NCI-H1694 treated with DMSO at 0.1 percent for 48 hours (cell line): Measurements from ENCODE around the gene GRAPL.
"Not testable (repeated sequence)": the region's sequence is repeated elsewhere in the genome, so short reads cannot be mapped to it uniquely, and the experiment has no call there.

Experiments used
- DNase-seq: peaks from one replicate; lab custom pipeline; 2025; lab: John Stamatoyannopoulos, UW

Gene GRAPL

DNA sequence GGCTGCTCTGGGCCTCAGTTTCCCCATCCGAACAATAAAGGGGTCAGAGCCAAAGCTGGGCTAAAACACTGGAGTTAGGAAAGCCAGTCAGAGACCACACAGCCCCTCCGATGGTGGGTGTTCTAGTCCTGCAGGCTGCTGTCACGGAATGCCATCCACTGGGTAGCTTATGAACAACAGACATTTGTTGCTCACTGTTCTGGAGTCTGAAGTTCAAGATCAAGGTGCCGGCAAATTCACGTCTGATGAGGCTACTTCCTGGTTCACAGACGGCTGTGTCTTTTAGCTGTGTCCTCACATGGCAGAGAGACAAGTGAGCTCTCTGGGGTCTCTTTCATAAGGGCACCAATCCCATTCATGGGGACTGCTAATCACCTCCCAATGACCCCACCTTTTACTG lies 9.2 kb downstream of the GRAPL start:
- not testable (repeated sequence) for DNase-seq

DNA sequence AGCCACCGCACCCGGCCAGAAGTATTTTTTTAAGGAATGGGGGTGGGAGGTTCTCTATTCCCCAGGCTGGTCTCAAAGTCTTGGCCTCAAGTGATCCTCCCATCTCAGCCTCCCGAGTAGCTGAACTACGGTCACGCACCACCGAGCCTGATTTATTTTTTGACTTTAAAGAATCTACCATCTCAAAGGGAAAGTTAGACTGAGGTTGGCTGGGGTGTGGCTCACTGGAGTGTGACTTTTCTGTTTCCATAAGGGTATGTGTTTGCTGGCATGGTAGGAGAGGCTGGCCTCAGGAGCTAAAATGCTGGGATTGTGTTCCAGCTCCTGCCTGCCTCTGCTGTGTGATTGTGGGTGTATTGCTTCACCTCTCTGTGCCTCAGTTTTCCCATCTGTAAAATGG lies 10.6 kb downstream of the GRAPL start:
- DNase-seq: not testable (repeated sequence)

DNA sequence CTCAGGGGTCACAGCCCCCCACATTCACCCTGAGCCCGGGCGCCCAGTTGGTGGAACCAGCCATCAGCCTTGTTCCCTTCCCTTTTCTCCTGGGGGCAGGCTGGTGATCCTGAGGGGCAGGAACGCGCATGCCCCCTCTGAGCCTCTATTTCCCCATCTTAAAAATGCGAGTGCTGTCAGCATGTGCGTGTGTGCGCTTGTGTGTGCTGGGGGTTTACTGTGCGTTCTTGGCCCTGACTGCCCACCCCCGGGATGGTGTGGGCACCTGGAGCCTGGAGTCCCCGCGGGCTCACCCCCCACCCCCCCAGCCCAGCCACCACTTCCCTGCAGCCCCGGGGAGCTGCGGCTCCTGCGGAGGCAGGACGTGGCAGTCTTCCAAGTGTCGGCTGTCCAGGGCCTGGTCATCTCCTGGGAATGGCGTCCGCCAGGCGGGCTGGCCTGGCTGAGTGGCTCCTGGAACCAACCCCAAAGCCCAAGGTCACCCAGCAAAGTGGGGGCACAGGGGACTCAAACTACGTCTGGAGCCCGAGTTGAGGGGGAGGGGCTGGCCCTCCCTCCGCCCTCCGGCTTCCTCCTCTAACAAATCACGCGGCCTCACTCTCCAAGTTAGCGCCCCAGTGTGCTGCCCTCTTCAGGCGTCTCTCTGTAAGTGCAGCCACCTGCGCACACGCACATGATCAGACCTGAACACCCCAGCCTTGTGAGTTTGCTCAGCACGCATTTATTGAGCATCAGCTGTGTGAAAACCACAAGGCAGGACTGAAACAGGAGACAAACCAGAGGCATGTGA lies 14.2 kb downstream of the GRAPL start:
- DNase-seq: not testable (repeated sequence)

DNA sequence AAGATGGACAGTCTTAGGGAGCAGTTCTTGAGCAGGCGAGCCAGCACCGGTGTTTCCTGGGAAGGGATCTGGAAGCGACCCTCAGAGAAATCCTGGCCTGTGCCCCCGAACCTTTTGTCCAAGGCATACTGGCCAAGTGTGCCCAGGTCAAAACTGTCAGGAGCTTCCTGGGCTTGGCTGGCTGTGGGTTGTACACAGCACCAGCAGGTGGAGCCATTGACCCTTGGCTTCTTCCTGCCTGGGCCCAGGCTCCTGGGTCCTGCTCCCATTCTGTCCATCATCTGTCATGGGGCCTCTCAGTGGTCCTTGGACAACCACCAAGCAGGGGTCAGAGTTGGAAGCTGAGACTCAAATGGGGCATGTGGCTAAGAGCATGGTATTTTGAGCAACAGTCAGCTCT lies 15.0 kb downstream of the GRAPL start:
- not testable (repeated sequence) for DNase-seq

DNA sequence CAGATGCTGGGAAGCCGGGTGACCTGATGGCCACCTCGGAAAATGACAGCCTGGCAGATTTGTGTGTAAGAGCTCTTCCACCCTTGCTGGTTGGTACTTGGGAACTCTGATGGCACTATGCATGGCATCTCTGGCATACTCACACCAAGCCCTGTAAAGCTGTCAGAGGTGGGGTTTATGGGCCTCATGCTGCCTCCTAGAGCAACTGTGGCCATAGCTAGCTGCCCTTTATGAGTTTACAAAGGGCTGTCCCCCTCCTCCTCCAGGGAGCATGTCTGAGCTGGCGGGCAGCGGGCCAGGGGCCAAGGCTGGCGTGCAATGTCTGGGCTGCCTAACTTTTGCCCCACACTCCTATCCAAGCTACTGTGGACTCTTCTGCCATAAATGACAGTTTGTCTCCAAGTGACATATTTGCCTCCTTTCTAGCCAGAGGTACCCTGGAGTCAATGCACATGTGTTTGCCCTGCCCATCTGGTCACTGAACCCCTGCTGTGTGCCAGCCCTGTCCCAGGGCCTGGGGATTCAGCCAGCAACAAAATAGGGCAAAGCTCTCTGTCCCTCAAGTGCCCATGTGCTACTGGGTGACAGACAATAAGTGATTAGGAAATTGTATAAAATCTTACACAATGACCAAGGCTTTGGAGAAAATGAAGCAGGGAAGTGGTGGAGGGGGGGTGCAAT lies 15.8 kb downstream of the GRAPL start:
- not testable (repeated sequence) for DNase-seq

DNA sequence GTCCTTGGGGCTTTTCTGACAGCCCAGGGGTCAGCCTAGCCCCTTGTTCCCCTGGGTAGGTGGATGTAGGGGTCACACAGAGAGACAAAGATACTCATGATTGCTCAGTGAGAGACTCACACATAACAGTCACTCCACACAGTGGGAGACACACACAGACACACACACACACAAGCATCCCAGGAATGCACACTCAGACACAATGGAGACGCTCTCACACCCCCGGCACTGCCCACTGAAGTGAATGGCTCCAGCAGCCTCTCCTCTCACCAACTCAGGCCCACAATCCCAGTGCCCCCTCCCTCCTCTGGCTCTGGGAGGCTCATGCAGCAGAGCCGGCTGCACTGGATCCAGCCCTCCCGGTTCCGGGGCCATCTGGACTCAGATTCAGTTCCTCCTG lies 17.0 kb downstream of the GRAPL start:
- DNase-seq: not testable (repeated sequence)

DNA sequence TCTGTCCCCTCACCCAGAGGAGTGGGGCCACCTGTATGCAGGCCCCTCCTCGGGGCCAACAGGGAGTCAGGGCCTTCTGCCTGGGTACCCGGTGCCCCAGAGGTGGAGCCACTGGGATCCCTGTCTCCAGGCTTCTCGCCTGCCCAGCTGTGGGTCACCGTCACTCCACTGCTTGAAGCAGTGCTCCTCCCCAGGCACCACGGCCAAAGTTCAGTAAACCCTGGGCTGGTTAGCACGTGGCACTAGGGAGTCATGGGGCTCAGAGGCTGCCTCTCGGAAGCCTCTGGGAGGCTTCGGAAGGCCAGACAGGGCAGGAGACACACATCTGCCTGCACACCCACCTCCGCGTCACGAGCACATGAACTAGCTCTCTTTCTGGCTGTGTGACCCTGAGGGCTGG lies 18.1 kb downstream of the GRAPL start:
- not testable (repeated sequence) for DNase-seq

DNA sequence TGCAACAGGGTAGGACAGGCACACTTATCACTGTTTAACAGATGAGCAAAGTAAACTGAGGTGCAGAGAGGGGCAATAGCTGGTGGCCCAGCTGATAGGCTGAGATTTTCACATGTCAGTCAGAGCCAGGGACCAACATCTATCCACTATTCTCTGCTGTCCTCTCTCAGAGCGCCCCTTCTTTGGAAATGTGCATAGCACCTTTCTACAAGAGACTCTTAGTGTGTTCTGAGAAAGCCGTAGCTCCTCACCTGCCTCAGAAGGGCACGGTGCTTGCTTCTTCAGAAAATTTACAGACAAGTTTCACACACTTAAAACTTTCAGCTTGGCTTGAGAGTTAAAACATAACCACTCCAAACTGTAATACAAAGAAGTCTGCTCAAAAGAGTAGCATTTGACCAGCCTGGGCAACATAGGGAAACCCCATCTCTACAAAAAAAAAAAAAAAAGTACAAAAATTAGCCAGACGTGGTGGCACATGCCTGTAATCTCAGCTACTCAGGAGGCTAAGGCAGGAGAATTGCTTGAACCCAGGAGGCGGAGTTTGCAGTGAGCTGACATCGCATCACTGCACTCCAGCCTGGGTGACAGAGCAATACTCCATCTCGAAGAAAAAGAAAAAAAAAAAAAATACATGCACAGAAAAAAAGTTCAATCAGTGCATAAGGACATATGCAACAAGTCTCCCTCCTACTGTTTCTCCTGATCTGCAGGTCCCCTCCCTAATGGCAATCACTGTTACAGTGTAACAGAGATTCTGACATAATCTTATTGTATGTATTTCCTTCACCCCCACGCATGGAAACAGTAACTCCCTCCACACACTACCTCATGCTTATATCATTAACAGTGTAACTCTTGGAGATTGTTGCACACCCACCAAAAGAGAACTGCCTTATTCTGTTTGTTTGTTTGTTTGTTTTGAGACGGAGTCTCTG lies 23.6 kb downstream of the GRAPL start:
- DNase-seq: not testable (repeated sequence)

DNA sequence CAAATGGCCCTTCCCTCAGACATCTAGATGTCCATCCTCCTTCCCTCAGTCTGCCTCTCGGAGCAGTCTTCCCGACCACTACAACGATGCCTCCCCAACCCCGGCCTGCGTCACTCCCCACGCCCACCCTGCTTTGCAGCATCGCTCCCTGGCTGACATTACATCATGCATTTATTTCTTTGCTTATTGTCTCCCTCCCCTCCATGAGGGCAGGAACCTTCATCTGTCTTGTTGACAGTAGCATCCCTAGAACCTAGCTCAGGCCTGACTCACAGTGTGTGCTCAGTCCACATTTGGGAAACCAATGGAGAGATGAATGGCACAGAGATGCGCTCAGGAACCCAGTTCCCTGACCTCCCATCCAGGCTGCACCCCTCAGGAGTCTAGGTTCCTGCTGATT lies 30.2 kb downstream of the GRAPL start:
- not testable (repeated sequence) for DNase-seq

DNA sequence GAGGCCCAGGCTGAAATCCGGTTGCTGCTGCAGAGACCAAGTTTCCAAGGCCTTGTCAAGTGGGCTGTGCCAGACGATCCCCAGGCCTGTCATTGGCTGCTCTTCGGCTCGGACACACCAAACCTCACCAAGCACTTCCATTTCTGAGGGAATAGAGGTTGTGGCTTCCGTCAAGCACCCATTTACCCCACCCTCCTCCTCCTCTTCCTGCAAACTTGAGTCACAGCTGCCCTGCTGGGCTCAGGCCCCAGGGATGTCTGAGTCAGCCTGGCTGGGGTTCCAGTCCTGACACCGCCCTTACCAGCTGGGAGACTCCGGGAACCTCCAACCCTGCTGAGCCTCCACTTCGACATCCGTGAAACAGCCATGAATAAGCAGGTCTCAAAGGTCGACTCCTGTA lies 31.1 kb downstream of the GRAPL start:
- DNase-seq: not testable (repeated sequence)

DNA sequence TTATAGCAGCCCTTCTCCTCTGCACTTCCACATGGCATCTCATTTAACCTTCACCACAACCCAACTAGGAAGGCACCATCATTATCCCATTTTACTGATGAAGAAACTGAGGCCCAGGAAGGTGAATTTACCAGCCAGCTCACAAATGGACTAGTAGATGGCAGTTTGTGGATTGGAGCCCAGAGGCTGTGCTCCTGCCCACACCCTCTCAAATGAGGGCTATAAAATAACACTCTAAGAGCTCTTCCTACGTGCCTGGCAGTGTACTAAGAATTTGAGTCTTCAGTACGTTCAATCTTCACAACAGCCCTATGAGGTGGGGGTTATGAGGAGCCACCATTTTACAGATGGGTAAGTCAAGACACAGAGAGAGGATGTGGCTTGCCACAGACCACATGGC lies 31.5 kb downstream of the GRAPL start:
- not testable (repeated sequence) for DNase-seq

DNA sequence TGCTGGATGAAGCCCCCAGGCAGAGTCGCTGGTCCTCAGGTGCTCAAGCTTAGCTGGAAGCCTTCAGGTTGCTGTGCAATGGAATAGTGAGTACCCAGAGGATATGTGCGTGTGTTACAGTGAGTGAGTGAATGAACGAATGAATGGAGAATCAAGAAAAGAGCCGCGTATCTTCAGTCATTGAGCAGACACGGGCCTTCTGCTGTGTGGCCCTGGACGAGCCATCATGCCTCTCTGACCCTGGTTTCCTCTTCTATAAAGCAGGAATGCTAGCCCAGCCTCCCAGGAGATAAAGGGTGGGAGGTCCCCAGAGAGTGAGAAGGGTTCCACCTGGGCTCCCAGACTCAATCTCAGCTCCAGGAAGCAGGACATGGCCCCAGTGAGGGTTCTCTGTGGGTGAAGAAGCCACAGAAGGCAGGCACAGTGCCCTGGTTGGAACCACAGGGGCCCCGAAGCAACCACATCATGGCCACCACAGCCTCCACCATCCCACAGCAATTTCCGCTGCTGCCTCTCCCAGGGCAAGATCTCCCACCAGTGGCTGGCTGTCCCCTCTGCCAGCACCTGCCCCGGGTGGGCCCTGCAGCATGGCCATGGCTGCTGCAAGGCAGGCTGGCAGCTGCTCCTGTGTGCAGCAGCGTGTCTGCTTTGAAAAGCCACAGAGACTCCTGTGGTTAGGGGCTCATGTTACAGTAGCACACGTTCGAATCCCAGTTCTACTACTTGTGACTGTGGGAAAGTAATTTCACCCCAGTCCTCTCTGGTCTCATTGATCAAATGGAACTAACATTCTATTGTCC lies 34.1 kb downstream of the GRAPL start:
- not testable (repeated sequence) for DNase-seq

DNA sequence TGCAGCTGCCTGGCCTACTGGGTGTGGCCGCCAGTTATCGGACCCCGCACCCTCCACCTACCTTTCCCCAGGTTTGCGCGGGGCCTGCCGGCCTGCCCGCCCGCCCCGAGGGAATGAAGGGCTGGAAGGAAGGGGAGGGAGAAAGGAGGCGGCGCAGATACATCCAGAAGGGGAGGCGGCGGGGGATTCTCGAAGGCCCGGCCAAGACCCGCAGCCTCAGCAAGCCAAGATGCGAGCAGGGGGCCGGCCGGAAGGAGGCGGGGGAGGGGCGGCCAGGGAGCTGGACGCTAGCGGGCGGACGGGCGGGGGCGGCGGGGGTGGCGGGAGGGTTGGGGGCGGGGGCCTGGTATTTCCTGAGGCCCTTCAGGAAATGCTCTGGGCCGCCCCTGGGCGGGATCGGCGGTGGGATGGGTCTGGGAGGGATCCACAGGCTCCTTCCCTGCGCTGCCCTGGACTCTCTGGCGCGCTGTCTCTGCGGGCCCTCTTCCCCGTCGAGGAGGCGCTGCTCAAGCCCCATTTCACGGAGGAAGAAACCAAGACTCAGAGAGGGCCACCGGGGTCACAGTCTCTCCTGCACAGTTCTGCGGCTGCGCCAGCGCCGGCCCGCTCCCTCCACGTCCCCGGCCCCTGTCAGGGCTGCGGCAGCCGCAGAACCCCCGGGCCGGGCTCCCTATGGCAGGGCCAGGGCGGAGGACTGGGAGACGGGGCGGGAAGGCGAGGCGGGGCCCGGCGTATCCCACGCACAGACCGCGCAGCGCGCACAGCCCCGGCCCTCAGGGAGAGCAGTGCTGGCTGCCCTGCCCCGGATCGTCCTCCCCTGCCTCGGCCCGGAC lies 35.2 kb downstream of the GRAPL start:
- not testable (repeated sequence) for DNase-seq

DNA sequence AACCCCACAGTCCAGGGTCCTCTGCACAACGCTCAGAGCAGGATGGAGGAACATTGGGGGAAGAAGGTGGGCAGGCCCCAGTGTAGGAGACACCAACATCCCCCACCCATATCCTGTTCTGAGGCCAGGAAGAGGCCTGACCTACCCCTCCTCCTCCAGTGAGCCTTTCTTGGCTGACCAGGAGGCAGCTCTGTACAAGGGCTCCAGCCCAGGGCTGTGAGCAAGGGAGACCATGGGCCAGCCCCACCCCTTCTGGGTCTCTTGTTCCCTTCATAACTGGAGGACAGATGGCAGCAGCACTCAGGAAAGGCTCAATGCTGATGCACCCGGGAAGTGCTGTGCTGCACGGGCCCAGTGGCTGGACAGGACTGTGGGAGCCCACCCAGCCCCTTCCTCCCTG lies 47.0 kb downstream of the GRAPL start:
- not testable (repeated sequence) for DNase-seq

DNA sequence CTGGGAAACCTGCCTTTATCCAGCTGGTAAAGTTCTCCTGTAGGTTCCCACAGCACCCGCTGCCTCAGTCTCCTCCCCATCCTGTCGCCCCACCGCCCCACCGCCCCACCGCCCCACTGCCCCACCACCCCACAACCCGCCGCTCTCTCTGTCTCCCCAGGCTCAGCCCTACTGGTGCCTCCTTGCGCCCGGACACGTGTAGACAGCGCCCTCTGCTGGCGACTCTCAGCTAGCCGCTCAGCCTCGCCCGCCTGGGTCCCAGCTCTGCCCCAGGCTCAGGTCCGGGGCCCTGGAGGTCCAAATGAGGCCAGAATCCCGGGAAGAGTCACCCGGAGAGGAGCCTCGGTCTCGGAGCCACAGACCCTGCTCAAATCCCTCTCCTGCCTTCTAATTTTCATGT lies 48.0 kb downstream of the GRAPL start:
- DNase-seq: not testable (repeated sequence)

DNA sequence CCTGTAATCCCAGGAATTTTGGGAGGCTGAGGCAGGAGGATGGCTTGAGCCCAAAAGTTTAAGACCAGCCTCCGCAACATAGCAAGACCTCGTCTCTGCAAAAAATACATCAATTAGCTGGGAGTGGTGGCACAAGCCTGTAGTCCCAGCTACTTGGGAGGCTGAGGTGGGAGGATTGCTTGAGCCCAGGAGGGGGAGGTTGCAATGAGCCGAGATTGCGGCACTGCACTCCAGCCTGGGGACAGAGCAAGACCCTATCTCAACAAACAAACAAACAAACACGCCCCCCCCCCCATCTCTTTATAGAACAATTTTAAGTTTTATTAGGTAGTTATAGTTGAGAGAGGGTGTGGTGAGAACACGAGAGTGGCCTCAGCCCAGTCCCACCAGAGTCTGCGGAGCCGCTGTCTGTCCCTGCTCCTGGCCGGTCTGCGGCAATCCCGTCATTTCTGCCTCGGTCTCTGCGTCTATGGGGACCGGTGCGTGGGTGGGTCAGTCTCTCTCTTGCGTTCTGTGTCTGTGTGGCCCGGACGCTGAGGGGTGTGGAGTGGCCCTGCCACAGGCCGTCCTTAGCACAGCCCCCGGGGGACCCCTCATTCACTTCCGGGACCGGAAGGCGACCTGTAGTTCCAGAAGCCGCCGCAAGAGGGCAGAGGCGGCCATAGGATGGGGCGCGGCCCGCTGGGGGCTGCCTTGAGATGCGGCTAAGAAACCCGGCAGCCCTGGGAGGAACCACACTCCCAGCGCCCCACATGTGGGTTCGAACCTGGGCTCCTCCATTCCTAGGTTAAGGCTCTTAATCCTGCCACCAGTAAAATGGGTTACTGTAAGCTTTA lies 53.9 kb downstream of the GRAPL start:
- not testable (repeated sequence) for DNase-seq

DNA sequence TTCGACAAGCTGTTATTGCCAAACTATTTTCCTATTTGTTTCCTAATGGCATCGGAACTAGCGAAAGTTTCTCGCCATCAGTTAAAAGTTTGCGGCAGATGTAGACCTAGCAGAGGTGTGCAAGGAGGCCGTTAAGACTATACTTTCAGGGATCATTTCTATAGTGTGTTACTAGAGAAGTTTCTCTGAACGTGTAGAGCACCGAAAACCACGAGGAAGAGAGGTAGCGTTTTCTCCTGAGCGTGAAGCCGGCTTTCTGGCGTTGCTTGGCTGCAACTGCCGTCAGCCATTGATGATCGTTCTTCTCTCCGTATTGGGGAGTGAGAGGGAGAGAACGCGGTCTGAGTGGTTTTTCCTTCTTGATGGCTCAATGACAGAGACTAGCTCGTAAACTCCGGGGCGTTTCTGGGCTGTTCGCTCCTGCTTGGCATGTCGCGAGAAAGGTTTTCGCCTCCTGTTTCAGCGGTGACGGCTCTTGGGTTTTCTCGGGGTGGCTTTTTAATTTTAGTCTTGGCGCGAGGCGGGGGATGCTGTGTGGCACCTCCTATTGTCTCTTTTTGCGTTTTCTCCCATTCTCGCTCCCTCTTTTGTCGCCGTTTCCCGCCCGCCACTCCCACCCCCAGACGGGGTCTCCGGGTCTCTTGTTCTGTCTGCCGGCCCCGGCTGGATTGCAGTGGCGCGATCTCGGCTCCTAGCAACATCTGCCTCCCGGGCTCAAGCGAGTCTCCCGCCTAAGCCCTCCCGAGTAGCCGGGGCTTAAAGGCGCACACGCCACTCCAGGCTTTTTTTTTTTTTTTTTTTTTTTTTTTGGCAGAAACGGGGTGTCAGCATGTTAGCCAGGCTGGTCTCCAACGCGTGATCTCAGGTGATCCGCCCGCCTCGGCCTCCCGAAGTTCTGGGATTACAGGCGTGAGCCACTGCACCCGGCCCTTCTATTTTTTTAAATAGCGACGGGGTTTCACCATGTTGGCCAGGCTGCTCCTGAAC lies 60.8 kb downstream of the GRAPL start:
- not testable (repeated sequence) for DNase-seq
